HG02970 (cell line): ENCODE measurements around the gene XPR1.

Experiments used
- ATAC-seq: cut with Tn5 transposase; IDR thresholded peaks from one replicate; pipeline ENCODE4 v1.9.1; 2021; ENCODE audit warnings: mild to moderate bottlenecking, moderate library complexity, moderate number of reproducible peaks; ENCODE audit not compliant: unreplicated experiment, low FRiP score

XPR1 gene

GRCh38 chr1:180614730-180615129, 17.1 kb upstream of the XPR1 start:
- no peak for ATAC-seq

GRCh38 chr1:180615493-180616290, 16.1 kb upstream of the XPR1 start:
- no peak for ATAC-seq

- ATAC-seq: no peak
Observed at GRCh38 chr1:180616439-180616838, 15.4 kb upstream of the XPR1 start.

- ATAC-seq: no peak
Observed at GRCh38 chr1:180617774-180618395, 13.9 kb upstream of the XPR1 start.

GRCh38 chr1:180620581-180620980, 11.2 kb upstream of the XPR1 start:
- no peak for ATAC-seq

GRCh38 chr1:180622658-180623508, 8.9 kb upstream of the XPR1 start:
- ATAC-seq: no peak

GRCh38 chr1:180623579-180624347, 8.1 kb upstream of the XPR1 start:
- no peak for ATAC-seq

GRCh38 chr1:180626711-180627110, 5.1 kb upstream of the XPR1 start:
- no peak for ATAC-seq

- ATAC-seq: no peak
Observed at GRCh38 chr1:180627411-180627810, 4.4 kb upstream of the XPR1 start.

- ATAC-seq: no peak
Observed at GRCh38 chr1:180628646-180629045, 3.2 kb upstream of the XPR1 start.

- ATAC-seq: no peak
Observed at GRCh38 chr1:180630408-180631193, 1.2 kb upstream of the XPR1 start.

GRCh38 chr1:180631194-180631765, 542 bp upstream of the XPR1 start:
- ATAC-seq: no peak

GRCh38 chr1:180632326-180633056, 669 bp downstream of the XPR1 start:
- peak; percentile 46 for ATAC-seq

- no peak for ATAC-seq
Observed at GRCh38 chr1:180633057-180634056, 1.5 kb downstream of the XPR1 start.

GRCh38 chr1:180636138-180636537, 4.3 kb downstream of the XPR1 start:
- no peak for ATAC-seq

- no peak for ATAC-seq
Observed at GRCh38 chr1:180639871-180640270, 8.0 kb downstream of the XPR1 start.

GRCh38 chr1:180640531-180640949, 8.7 kb downstream of the XPR1 start:
- ATAC-seq: no peak
